ENCODE results near the gene SLC45A1. TPM values are rescaled to one million over a fixed set of nuclear protein-coding genes. Genes with fewer than 3 reads are reported as not detected.

SLC45A1 gene
- total RNA-seq, 1 donor from 2014 or later = 2.5 TPM

DNA sequence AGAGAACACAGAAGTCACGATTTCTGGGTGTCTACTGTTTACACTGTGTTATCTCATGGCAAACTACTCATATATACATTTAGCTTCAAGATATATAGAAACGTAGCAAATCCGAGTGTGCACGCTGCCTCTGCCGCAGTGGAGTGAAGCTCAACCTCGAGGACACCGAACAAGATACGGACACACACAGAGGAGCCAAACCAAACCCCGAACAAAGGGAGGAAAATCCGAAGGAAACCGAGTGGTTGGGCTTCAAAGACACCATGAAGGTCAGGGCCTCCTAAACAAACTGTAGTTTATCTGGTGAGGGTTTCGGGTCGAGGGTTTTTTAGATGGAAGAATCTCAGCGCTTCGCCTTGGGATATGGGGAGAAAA lies 34.5 kb downstream of the SLC45A1 start:
- Mint-ChIP-seq H3K36me3 (ENCODE audit: low read depth) (peaks cover 14% of the 10 kb centered on the region), H3K4me1 (peaks cover 25% of the 10 kb centered on the region), H3K27ac (ENCODE audit: unreplicated experiment) (no peak overlapping the region), H3K9me3 (no peaks in the 10 kb centered on the region), H3K4me3 (peak overlapping the region; percentile 10), H3K27me3 (ENCODE audit: low read depth) (peaks cover 4% of the 10 kb centered on the region)
- TF ChIP-seq, protein P1, sequence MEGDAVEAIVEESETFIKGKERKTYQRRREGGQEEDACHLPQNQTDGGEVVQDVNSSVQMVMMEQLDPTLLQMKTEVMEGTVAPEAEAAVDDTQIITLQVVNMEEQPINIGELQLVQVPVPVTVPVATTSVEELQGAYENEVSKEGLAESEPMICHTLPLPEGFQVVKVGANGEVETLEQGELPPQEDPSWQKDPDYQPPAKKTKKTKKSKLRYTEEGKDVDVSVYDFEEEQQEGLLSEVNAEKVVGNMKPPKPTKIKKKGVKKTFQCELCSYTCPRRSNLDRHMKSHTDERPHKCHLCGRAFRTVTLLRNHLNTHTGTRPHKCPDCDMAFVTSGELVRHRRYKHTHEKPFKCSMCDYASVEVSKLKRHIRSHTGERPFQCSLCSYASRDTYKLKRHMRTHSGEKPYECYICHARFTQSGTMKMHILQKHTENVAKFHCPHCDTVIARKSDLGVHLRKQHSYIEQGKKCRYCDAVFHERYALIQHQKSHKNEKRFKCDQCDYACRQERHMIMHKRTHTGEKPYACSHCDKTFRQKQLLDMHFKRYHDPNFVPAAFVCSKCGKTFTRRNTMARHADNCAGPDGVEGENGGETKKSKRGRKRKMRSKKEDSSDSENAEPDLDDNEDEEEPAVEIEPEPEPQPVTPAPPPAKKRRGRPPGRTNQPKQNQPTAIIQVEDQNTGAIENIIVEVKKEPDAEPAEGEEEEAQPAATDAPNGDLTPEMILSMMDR (conservative IDR thresholded peaks at IDR 0.05) = no peak
- DNase-seq (ENCODE audit: low read depth, low spot score) = no peak

DNA sequence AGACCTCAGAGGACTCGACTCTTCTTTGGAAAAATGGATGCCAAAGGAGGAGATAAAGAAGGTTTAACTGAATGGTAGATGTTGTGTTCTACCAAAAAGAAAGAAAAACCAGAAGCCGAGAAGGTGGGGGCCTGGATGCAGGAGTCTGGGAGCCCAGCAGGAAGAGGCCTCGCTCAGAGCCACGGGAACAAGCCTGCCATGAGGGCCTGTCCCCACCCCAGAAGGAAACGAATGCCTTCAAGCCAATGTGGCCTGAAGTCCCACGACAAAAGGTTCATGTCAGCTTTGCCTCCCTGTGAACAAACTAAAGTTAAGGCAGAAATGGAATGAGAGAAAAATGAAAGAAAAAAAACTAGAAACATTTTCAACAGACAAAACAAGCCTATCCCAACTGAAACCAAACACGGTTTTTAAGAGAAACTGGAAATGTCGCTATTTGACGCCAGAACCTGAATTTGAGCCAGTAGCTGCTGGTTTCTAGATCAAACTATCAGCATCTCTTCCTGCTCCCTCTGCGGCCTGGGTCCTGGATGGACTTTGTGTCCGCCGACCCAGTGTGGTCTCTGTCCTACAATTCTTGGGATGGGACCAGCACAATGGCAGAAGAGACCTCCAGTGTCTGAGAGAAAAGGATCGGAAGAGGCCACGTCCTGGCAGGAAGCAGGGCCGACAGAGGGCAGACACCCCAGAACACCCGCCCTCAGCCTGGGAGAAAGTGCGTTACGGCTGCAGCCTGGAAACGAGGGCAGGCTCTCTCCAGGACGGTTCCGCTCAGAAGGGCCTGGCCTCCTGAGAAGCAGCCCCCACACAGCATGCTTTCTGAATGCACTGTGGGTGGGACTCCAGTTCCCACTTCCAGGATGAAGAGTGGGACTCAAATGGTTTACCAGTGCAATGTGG lies 35.2 kb downstream of the SLC45A1 start:
- DNase-seq (ENCODE audit: low read depth, low spot score) = no peak
- H3K4me1 Mint-ChIP-seq = peaks cover 18% of the 10 kb centered on the region
- TF ChIP-seq, protein P1 (conservative IDR thresholded peaks at IDR 0.05) = no peak
- no peaks in the 10 kb centered on the region for H3K9me3 Mint-ChIP-seq
- H3K4me3 Mint-ChIP-seq = peak overlapping the region; percentile 54
- H3K27me3 Mint-ChIP-seq (ENCODE audit: low read depth) = peaks cover 4% of the 10 kb centered on the region
- peaks cover 14% of the 10 kb centered on the region for H3K36me3 Mint-ChIP-seq (ENCODE audit: low read depth)
- H3K27ac Mint-ChIP-seq (ENCODE audit: unreplicated experiment) = peak overlapping the region; percentile 16

DNA sequence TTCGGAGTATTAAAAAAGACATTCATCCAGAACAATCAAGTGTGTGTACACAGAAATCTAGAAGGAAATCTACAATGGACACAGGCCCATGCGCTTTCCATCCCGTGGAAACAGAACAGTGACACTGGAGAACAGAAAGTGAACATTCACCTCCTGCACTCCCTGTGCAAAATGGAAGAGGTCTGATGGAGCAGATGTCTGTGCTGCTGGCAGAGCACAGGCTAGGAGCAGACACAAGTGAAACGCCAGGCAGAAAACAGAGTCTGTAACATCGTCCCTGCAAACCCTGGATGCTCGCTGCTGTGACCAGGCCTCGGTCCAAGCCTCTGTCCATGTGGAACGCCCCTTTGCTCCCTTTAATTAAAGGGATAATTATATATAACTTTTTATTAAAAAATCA lies 36.1 kb downstream of the SLC45A1 start:
- Mint-ChIP-seq H3K4me1 (peaks cover 12% of the 10 kb centered on the region), H3K36me3 (ENCODE audit: low read depth) (peaks cover 14% of the 10 kb centered on the region), H3K27me3 (ENCODE audit: low read depth) (no peaks in the 10 kb centered on the region), H3K9me3 (no peaks in the 10 kb centered on the region), H3K27ac (ENCODE audit: unreplicated experiment) (no peak overlapping the region), H3K4me3 (no peak overlapping the region)
- TF ChIP-seq, protein P1 (conservative IDR thresholded peaks at IDR 0.05) = no peak
- DNase-seq (ENCODE audit: low read depth, low spot score) = no peak

DNA sequence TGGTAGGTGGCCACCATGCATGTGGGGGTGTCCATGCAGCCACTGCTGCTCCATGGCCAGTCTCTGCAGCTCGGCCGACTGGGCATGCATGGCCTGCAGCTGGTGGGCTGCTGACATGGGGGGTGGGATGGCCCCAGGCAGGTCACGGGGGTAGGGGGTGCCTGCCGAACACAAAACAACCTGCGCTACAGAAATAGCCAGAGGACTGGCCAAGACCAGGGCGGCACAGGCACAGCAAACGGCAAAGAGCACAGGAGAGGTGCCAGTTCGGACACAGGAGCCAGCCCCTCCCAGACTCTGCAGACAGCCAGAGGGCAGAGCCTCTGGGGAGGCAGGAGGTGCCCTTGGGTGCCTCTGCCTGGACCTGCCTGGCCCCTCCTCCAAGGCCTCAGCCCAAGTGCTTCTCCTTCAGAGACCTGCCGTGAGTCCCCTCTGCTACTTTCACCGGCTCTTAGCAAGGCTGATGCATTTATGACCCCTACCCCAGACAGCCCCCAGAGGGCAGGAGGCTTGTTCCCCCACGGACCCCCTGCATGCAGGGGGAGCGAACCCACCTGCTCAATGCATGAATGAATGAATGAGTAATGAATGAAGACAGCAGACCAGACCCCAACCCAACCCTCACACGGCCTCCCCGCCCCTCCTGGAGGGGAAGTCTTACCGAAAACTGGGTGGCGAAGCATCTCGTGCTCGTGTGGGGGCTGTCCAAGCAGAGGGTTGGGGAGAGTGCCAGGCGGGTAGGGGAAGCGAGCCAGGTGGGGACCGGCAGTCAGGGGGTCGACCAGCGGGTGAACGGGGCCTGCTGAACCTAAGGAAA lies 37.7 kb downstream of the SLC45A1 start:
- Mint-ChIP-seq H3K36me3 (ENCODE audit: low read depth) (peaks cover 14% of the 10 kb centered on the region), H3K4me3 (no peak overlapping the region), H3K27me3 (ENCODE audit: low read depth) (no peaks in the 10 kb centered on the region), H3K27ac (ENCODE audit: unreplicated experiment) (peak overlapping the region; percentile 90), H3K9me3 (no peaks in the 10 kb centered on the region), H3K4me1 (peaks cover 11% of the 10 kb centered on the region)
- TF ChIP-seq, protein P1 (conservative IDR thresholded peaks at IDR 0.05) = no peak
- no peak for DNase-seq (ENCODE audit: low read depth, low spot score)

DNA sequence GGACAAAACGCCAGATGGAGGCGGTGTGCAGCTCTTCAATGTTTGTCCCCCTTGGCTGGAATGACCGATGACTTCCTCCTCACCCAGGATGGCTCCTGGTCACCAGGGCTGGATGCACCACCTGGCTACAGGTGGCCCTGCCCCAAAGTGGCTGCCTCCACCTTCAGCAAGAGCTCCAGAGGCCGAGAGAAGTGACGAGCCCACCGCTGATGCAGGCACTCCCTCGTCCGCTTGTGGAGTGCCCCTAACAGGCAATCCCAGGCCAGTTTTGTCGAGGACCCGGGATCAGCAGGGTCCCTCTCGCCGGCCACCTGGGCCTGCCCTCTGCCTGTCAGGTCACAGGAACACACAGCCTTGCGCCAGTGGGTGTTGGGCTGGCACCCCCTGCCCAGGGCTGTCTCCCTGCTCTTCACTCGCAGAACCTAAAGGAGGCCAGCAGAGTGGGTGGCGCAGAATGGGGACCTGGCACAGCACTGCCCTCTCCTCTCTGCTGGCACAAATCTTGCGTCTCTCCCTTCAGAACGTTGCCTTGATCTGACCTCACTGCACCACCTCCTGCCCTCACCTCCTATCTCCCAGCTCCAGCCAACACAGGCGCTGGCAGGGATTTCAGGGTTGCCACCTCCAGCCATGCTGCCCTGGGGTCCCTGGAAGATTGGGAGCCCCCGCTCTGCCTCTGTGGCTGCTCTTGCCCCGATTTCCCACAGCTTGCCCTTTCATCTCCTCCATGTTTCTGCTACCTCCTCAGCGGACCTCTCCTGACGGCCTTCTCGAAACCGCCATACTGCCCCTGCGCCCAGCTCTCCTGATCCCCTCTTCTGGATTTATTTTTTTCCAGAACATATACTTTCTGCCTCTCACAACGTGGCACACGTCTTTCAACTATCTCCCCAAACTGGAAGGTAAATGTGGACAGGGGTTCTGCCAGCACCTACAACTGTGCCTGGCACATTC lies 38.6 kb downstream of the SLC45A1 start:
- peak overlapping the region; percentile 50 for H3K27ac Mint-ChIP-seq (ENCODE audit: unreplicated experiment)
- DNase-seq (ENCODE audit: low read depth, low spot score) = no peak
- TF ChIP-seq, protein P1 (conservative IDR thresholded peaks at IDR 0.05) = no peak
- peak overlapping the region; percentile 26 for H3K4me3 Mint-ChIP-seq
- peaks cover 14% of the 10 kb centered on the region for H3K36me3 Mint-ChIP-seq (ENCODE audit: low read depth)
- no peaks in the 10 kb centered on the region for H3K27me3 Mint-ChIP-seq (ENCODE audit: low read depth)
- H3K4me1 Mint-ChIP-seq = peaks cover 11% of the 10 kb centered on the region
- no peaks in the 10 kb centered on the region for H3K9me3 Mint-ChIP-seq
